Memory B cell (primary cell): Measurements from ENCODE around the gene TYMP.
A peak's percentile ranks its signal among the peaks of the same experiment; 100 is the strongest.

ENCODE experiments used
- ATAC-seq: fragments of 150-1000 bp; cut with Tn5 transposase; 2 replicates; pipeline ENCODE4 v1.10.0; 2021; ENCODE audit warnings: low read depth, mild to moderate bottlenecking, moderate library complexity
- DNase-seq, 2 donors: peaks; one replicate each; pipeline ENCODE4 v3.0.0; 2022; ENCODE audit warnings: low spot score in 2 of 2
- H3K27ac Mint-ChIP-seq: one replicate; pipeline ENCODE4 v1.8.0; 2022; ENCODE audit warnings: mild to moderate bottlenecking, moderate library complexity, mixed read lengths
- H3K27me3 Mint-ChIP-seq: one replicate; pipeline ENCODE4 v1.8.0; 2022; ENCODE audit warnings: mixed read lengths
- H3K36me3 Mint-ChIP-seq: one replicate; pipeline ENCODE4 v1.8.0; 2022; ENCODE audit warnings: mild to moderate bottlenecking, mixed read lengths
- H3K4me1 Mint-ChIP-seq: one replicate; pipeline ENCODE4 v1.8.0; 2022; ENCODE audit warnings: mixed read lengths
- H3K4me3 Mint-ChIP-seq: one replicate; pipeline ENCODE4 v1.8.0; 2022; ENCODE audit warnings: mild to moderate bottlenecking, moderate library complexity, mixed read lengths
- H3K9me3 Mint-ChIP-seq: one replicate; pipeline ENCODE4 v1.8.0; 2022; ENCODE audit warnings: mixed read lengths

TYMP gene

GRCh38 chr22:50529897-50530579 lies at the start of gene TYMP:
TSS of gene TYMP (minus strand) at chr22:50530012. CDS start at chr22:50529709, 303 bp downstream.
- peak; percentile 69 to 75 for DNase-seq
- peak within 1 kb of the TSS; percentile 89 for H3K4me3 Mint-ChIP-seq
- H3K27ac Mint-ChIP-seq = peak within 1 kb of the TSS; percentile 98
- no peaks in the 10 kb centered on the region for H3K27me3 Mint-ChIP-seq
- peaks cover 32% of the 10 kb centered on the region for H3K4me1 Mint-ChIP-seq
- peak; percentile 23 for ATAC-seq
- H3K9me3 Mint-ChIP-seq = no peaks in the 10 kb centered on the region
- no peaks in the 10 kb centered on the region for H3K36me3 Mint-ChIP-seq

GRCh38 chr22:50578776-50579310 lies 49.0 kb upstream of the TYMP start:
- Mint-ChIP-seq H3K36me3 (peaks cover 3% of the 10 kb centered on the region), H3K27me3 (no peaks in the 10 kb centered on the region), H3K9me3 (no peaks in the 10 kb centered on the region), H3K4me1 (peaks cover 10% of the 10 kb centered on the region), H3K27ac (no peak overlapping the region), H3K4me3 (no peak overlapping the region)
- no peak for ATAC-seq
- DNase-seq = no peak

GRCh38 chr22:50577987-50578775 lies 48.4 kb upstream of the TYMP start, which contains the start of gene CPT1B:
TSS of gene CPT1B (minus strand) at chr22:50578427. CDS start at chr22:50577915, 512 bp downstream.
- Mint-ChIP-seq H3K9me3 (no peaks in the 10 kb centered on the region), H3K36me3 (peaks cover 3% of the 10 kb centered on the region), H3K4me3 (no peak within 1 kb of the TSS), H3K27ac (no peak within 1 kb of the TSS), H3K27me3 (no peaks in the 10 kb centered on the region), H3K4me1 (peaks cover 6% of the 10 kb centered on the region)
- ATAC-seq (no peak), DNase-seq (no peak)

- ATAC-seq = no peak
- Mint-ChIP-seq H3K4me3 (no peak overlapping the region), H3K36me3 (peaks cover 6% of the 10 kb centered on the region), H3K27ac (no peak overlapping the region), H3K9me3 (no peaks in the 10 kb centered on the region), H3K27me3 (no peaks in the 10 kb centered on the region), H3K4me1 (peaks cover 6% of the 10 kb centered on the region)
- no peak for DNase-seq
Observed at GRCh38 chr22:50577697-50577986, 47.8 kb upstream of the TYMP start.

- H3K4me3 Mint-ChIP-seq = no peak overlapping the region
- no peaks in the 10 kb centered on the region for H3K27me3 Mint-ChIP-seq
- no peak overlapping the region for H3K27ac Mint-ChIP-seq
- H3K4me1 Mint-ChIP-seq = peaks cover 6% of the 10 kb centered on the region
- no peak for DNase-seq
- peaks cover 10% of the 10 kb centered on the region for H3K36me3 Mint-ChIP-seq
- ATAC-seq = no peak
- no peaks in the 10 kb centered on the region for H3K9me3 Mint-ChIP-seq
Observed at GRCh38 chr22:50576806-50577696, 47.2 kb upstream of the TYMP start.

GRCh38 chr22:50576070-50576469 lies 46.3 kb upstream of the TYMP start:
- H3K27me3 Mint-ChIP-seq = no peaks in the 10 kb centered on the region
- H3K9me3 Mint-ChIP-seq = no peaks in the 10 kb centered on the region
- no peak for ATAC-seq
- H3K36me3 Mint-ChIP-seq = peaks cover 10% of the 10 kb centered on the region
- no peak overlapping the region for H3K4me3 Mint-ChIP-seq
- DNase-seq = no peak
- no peak overlapping the region for H3K27ac Mint-ChIP-seq
- peaks cover 6% of the 10 kb centered on the region for H3K4me1 Mint-ChIP-seq

- peaks cover 10% of the 10 kb centered on the region for H3K4me1 Mint-ChIP-seq
- DNase-seq (no peak), ATAC-seq (no peak)
- H3K27ac Mint-ChIP-seq = no peak overlapping the region
- H3K27me3 Mint-ChIP-seq = no peaks in the 10 kb centered on the region
- H3K36me3 Mint-ChIP-seq = peaks cover 10% of the 10 kb centered on the region
- H3K4me3 Mint-ChIP-seq = no peak overlapping the region
- no peaks in the 10 kb centered on the region for H3K9me3 Mint-ChIP-seq
Observed at GRCh38 chr22:50575426-50575941, 45.7 kb upstream of the TYMP start.

- peaks cover 12% of the 10 kb centered on the region for H3K36me3 Mint-ChIP-seq
- H3K27me3 Mint-ChIP-seq = no peaks in the 10 kb centered on the region
- no peak for ATAC-seq
- H3K9me3 Mint-ChIP-seq = no peaks in the 10 kb centered on the region
- H3K27ac Mint-ChIP-seq = no peak overlapping the region
- peaks cover 13% of the 10 kb centered on the region for H3K4me1 Mint-ChIP-seq
- no peak for DNase-seq
- H3K4me3 Mint-ChIP-seq = no peak overlapping the region
Observed at GRCh38 chr22:50574383-50574755, 44.6 kb upstream of the TYMP start.

GRCh38 chr22:50573491-50574382 lies 43.9 kb upstream of the TYMP start:
- DNase-seq = no peak
- Mint-ChIP-seq H3K4me3 (no peak overlapping the region), H3K27me3 (no peaks in the 10 kb centered on the region), H3K9me3 (no peaks in the 10 kb centered on the region), H3K4me1 (peaks cover 13% of the 10 kb centered on the region), H3K36me3 (peaks cover 12% of the 10 kb centered on the region), H3K27ac (no peak overlapping the region)
- no peak for ATAC-seq

GRCh38 chr22:50572965-50573364 lies 43.2 kb upstream of the TYMP start:
- no peaks in the 10 kb centered on the region for H3K9me3 Mint-ChIP-seq
- no peak for ATAC-seq
- H3K4me1 Mint-ChIP-seq = peaks cover 13% of the 10 kb centered on the region
- peaks cover 12% of the 10 kb centered on the region for H3K36me3 Mint-ChIP-seq
- H3K27ac Mint-ChIP-seq = no peak overlapping the region
- H3K27me3 Mint-ChIP-seq = no peaks in the 10 kb centered on the region
- no peak overlapping the region for H3K4me3 Mint-ChIP-seq
- no peak for DNase-seq

- no peaks in the 10 kb centered on the region for H3K27me3 Mint-ChIP-seq
Observed at GRCh38 chr22:50571264-50572175, 41.7 kb upstream of the TYMP start.

GRCh38 chr22:50570861-50571260 lies 41.0 kb upstream of the TYMP start:
- H3K4me3 Mint-ChIP-seq = no peak overlapping the region
- no peaks in the 10 kb centered on the region for H3K9me3 Mint-ChIP-seq
- DNase-seq (no peak), ATAC-seq (no peak)
- peaks cover 11% of the 10 kb centered on the region for H3K36me3 Mint-ChIP-seq
- peaks cover 11% of the 10 kb centered on the region for H3K4me1 Mint-ChIP-seq
- H3K27ac Mint-ChIP-seq = no peak overlapping the region
- no peaks in the 10 kb centered on the region for H3K27me3 Mint-ChIP-seq

More at GRCh38 chr22:50571264-50572175, 41.7 kb upstream of the TYMP start:
- H3K36me3 Mint-ChIP-seq = peaks cover 11% of the 10 kb centered on the region
- ATAC-seq = no peak
- H3K4me1 Mint-ChIP-seq = peaks cover 11% of the 10 kb centered on the region
- no peak for DNase-seq
- no peaks in the 10 kb centered on the region for H3K9me3 Mint-ChIP-seq
- no peak overlapping the region for H3K4me3 Mint-ChIP-seq
- H3K27ac Mint-ChIP-seq = no peak overlapping the region
